ENCODE data around the gene VAC14. TPM values are rescaled to one million over a fixed set of nuclear protein-coding genes. Genes with fewer than 3 reads are reported as not detected.
A peak's percentile ranks its signal among the peaks of the same experiment; 100 is the strongest.

Gene VAC14
- total RNA-seq, 2 donors from 2014 or later = 34.9 to 37.0 TPM

- no peak overlapping the region for H3K4me3 ChIP-seq
- no peaks in the 10 kb centered on the region for H3K9me3 ChIP-seq
- peak overlapping the region; percentile 65 to 69 for H3K27ac ChIP-seq
- TF ChIP-seq CTCF (IDR thresholded peaks at IDR 0.05) = no peak
- H3K4me1 ChIP-seq (ENCODE audit: control insufficient read depth in 1 of 2, low read depth in 2 of 2) = peaks cover 41 to 56% of the 10 kb centered on the region in 2 donors
- no peak for ATAC-seq (ENCODE audit: insufficient number of reproducible peaks, low FRiP score, low read depth)
- no peak for DNase-seq (ENCODE audit: low spot score)
- no peaks in the 10 kb centered on the region for H3K36me3 ChIP-seq
- no peaks in the 10 kb centered on the region for H3K27me3 ChIP-seq (replicated peaks; ENCODE audit: insufficient read depth)
These were observed 44.9 kb downstream of the VAC14 start for GRCh38 chr16:70756071-70756470.

- ATAC-seq (ENCODE audit: insufficient number of reproducible peaks, low FRiP score, low read depth) = no peak
- Histone ChIP-seq H3K27ac (peak overlapping the region; percentile 65 to 69), H3K9me3 (no peaks in the 10 kb centered on the region), H3K4me3 (no peak overlapping the region), H3K27me3 (replicated peaks; ENCODE audit: insufficient read depth) (no peaks in the 10 kb centered on the region), H3K4me1 (ENCODE audit: control insufficient read depth in 1 of 2, low read depth in 2 of 2) (peaks cover 50 to 67% of the 10 kb centered on the region in 2 donors), H3K36me3 (no peaks in the 10 kb centered on the region)
- no peak for DNase-seq (ENCODE audit: low spot score)
- TF ChIP-seq CTCF (IDR thresholded peaks at IDR 0.05) = no peak
These were observed 45.9 kb downstream of the VAC14 start for GRCh38 chr16:70754851-70755600.

DNA sequence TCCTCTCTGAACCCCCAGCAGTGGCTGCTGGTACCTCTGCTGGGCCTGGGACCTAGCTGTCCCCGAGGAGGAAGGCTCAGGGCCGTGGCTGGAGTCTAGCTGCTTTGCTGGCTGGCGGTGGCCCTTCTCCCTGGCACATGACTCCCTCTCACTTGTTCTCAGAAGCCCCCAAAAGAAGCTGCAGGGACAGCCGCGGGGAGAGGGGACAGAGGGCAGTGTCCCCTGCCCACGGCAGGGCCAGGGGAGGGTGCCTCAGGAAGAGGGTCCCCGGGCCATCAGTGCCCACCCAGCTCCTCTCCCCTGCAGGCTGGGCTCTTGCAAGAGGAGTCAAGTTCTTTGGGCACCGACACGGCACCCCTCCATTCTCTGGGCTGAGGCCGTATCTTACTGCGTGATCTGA, 46.6 kb downstream of the VAC14 start:
- no peaks in the 10 kb centered on the region for H3K36me3 ChIP-seq
- H3K27me3 ChIP-seq (replicated peaks; ENCODE audit: insufficient read depth) = no peaks in the 10 kb centered on the region
- H3K27ac ChIP-seq = peak overlapping the region; percentile 65 to 69
- DNase-seq (ENCODE audit: low spot score) = no peak
- TF ChIP-seq CTCF (IDR thresholded peaks at IDR 0.05) = no peak
- H3K4me1 ChIP-seq (ENCODE audit: control insufficient read depth in 1 of 2, low read depth in 2 of 2) = peaks cover 50 to 70% of the 10 kb centered on the region in 2 donors
- H3K4me3 ChIP-seq = no peak overlapping the region
- H3K9me3 ChIP-seq = no peaks in the 10 kb centered on the region
- no peak for ATAC-seq (ENCODE audit: insufficient number of reproducible peaks, low FRiP score, low read depth)

- ATAC-seq (ENCODE audit: insufficient number of reproducible peaks, low FRiP score, low read depth) = no peak
- H3K9me3 ChIP-seq = no peaks in the 10 kb centered on the region
- no peak for TF ChIP-seq CTCF (IDR thresholded peaks at IDR 0.05)
- peaks cover 50 to 70% of the 10 kb centered on the region in 2 donors for H3K4me1 ChIP-seq (ENCODE audit: control insufficient read depth in 1 of 2, low read depth in 2 of 2)
- H3K27me3 ChIP-seq (replicated peaks; ENCODE audit: insufficient read depth) = no peaks in the 10 kb centered on the region
- H3K27ac ChIP-seq = peak overlapping the region; percentile 65 to 69
- no peak for DNase-seq (ENCODE audit: low spot score)
- H3K36me3 ChIP-seq = no peaks in the 10 kb centered on the region
- H3K4me3 ChIP-seq = no peak overlapping the region
These were observed 47.1 kb downstream of the VAC14 start for GRCh38 chr16:70753694-70754325.

DNA sequence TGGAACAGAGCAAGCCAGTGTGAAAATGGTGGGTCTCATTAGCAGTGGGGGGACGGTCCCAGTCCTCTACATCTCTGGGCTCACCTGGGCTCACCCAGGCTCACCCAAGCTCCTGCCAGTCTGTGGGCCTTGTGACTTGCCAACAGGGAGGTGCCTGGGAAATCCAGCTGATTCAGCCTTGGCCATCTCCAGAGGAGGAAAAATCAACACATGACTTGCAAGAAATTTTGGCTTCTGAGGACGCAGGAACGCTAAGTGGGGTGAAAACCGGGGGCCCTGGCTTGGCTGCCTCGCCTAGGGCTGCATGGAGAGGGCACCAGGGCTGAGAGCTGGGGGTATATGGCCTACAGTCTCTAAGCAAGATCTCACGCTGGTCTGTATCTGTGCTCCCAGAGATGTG, 47.7 kb downstream of the VAC14 start:
- Histone ChIP-seq H3K4me1 (ENCODE audit: control insufficient read depth in 1 of 2, low read depth in 2 of 2) (peaks cover 50 to 72% of the 10 kb centered on the region in 2 donors), H3K27ac (peak overlapping the region; percentile 65 to 69), H3K4me3 (no peak overlapping the region)

More for the DNA sequence above, 47.7 kb downstream of the VAC14 start:
- Histone ChIP-seq H3K9me3 (no peaks in the 10 kb centered on the region), H3K27me3 (replicated peaks; ENCODE audit: insufficient read depth) (no peaks in the 10 kb centered on the region), H3K36me3 (no peaks in the 10 kb centered on the region)
- DNase-seq (ENCODE audit: low spot score) (no peak), ATAC-seq (ENCODE audit: insufficient number of reproducible peaks, low FRiP score, low read depth) (no peak)
- no peak for TF ChIP-seq CTCF (IDR thresholded peaks at IDR 0.05)
